ENCODE results near the gene MCC. TPM values are rescaled to one million over a fixed set of nuclear protein-coding genes. Genes with fewer than 3 reads are reported as not detected.

Gene MCC
- total RNA-seq, 5 donors from 2014 or later (not counting 1 experiment from before 2014, with no cell fraction given) = 2.6 to 8.3 (median 6.3) TPM

GRCh38 chr5:113257545-113257944 lies 230.7 kb downstream of the MCC start:
- Mint-ChIP-seq H3K4me1 (no peaks in the 10 kb centered on the region), H3K27ac (no peak overlapping the region)
- H3K4me1 ChIP-seq (ENCODE audit: control insufficient read depth in 1 of 2, extremely low read depth in 1 of 2, insufficient read depth in 2 of 2, low read length in 2 of 2) = no peaks in the 10 kb centered on the region

GRCh38 chr5:113256671-113257452 lies 231.4 kb downstream of the MCC start:
- peaks cover 0 to 2% of the 10 kb centered on the region in 2 experiments for H3K27me3 ChIP-seq (replicated peaks in 1 of 2; ENCODE audit: control insufficient read depth in 2 of 2, extremely low read depth in 1 of 2, insufficient read depth in 2 of 2, low read length in 1 of 2)
- H3K36me3 Mint-ChIP-seq = no peaks in the 10 kb centered on the region
- ChIA-PET CTCF (no interaction called here), POLR2A (interaction anchor here in 1 of 2 donors (0.7 kb wide), 1 partner anchor 40 kb away, joined by 3 read pairs; no protein-coding TSS in a partner anchor)
- no peaks in the 10 kb centered on the region for H3K9me3 Mint-ChIP-seq
- ATAC-seq (replicated peaks in 1 of 4) = no peak
- H3K4me1 ChIP-seq (ENCODE audit: control insufficient read depth in 1 of 2, extremely low read depth in 1 of 2, insufficient read depth in 2 of 2, low read length in 2 of 2) = no peaks in the 10 kb centered on the region
- no peak overlapping the region for H3K4me3 ChIP-seq (ENCODE audit: control insufficient read depth in 1 of 2, extremely low read depth in 1 of 2, low read length in 1 of 2)
- H3K27ac ChIP-seq (ENCODE audit: low read length) = no peak overlapping the region
- DNase-seq = no peak
- WGBS (ENCODE audit: insufficient coverage) = 100% methylated on average over 2 of the region's 4 CpGs
- no peaks in the 10 kb centered on the region for H3K4me1 Mint-ChIP-seq
- no peaks in the 10 kb centered on the region for H3K36me3 ChIP-seq (ENCODE audit: control insufficient read depth in 2 of 2, extremely low read depth in 1 of 2, insufficient read depth in 1 of 2, low read length in 1 of 2)
- peaks cover 5 to 18% of the 10 kb centered on the region in 2 donors for H3K27me3 Mint-ChIP-seq
- no peak overlapping the region for H3K4me3 Mint-ChIP-seq
- H3K27ac Mint-ChIP-seq = no peak overlapping the region
- no peaks in the 10 kb centered on the region for H3K9me3 ChIP-seq

More at GRCh38 chr5:113257545-113257944, 230.7 kb downstream of the MCC start:
- no peaks in the 10 kb centered on the region for H3K9me3 Mint-ChIP-seq
- DNase-seq = no peak
- ChIA-PET CTCF (no interaction called here), POLR2A (no interaction called here)
- Histone ChIP-seq H3K27me3 (replicated peaks in 1 of 2; ENCODE audit: control insufficient read depth in 2 of 2, extremely low read depth in 1 of 2, insufficient read depth in 2 of 2, low read length in 1 of 2) (peaks cover 0 to 2% of the 10 kb centered on the region in 2 experiments), H3K4me3 (ENCODE audit: control insufficient read depth in 1 of 2, extremely low read depth in 1 of 2, low read length in 1 of 2) (no peak overlapping the region), H3K36me3 (ENCODE audit: control insufficient read depth in 2 of 2, extremely low read depth in 1 of 2, insufficient read depth in 1 of 2, low read length in 1 of 2) (no peaks in the 10 kb centered on the region), H3K27ac (ENCODE audit: low read length) (no peak overlapping the region), H3K9me3 (no peaks in the 10 kb centered on the region)
- ATAC-seq (replicated peaks in 1 of 4) = no peak
- WGBS (ENCODE audit: insufficient coverage) = 93% methylated on average over 3 of the region's 7 CpGs
- H3K4me3 Mint-ChIP-seq = no peak overlapping the region
- H3K27me3 Mint-ChIP-seq = peaks cover 5 to 18% of the 10 kb centered on the region in 2 donors
- no peaks in the 10 kb centered on the region for H3K36me3 Mint-ChIP-seq

- POLR2A ChIA-PET = interaction anchor here in 1 of 2 donors (0.7 kb wide), 1 partner anchor 39 kb away, joined by 3 read pairs; no protein-coding TSS in a partner anchor
Observed at GRCh38 chr5:113255579-113256386, 232.5 kb downstream of the MCC start.

GRCh38 chr5:113255105-113255504 lies 233.1 kb downstream of the MCC start:
- Histone ChIP-seq H3K4me1 (ENCODE audit: control insufficient read depth in 1 of 2, extremely low read depth in 1 of 2, insufficient read depth in 2 of 2, low read length in 2 of 2) (no peaks in the 10 kb centered on the region), H3K36me3 (ENCODE audit: control insufficient read depth in 2 of 2, extremely low read depth in 1 of 2, insufficient read depth in 1 of 2, low read length in 1 of 2) (no peaks in the 10 kb centered on the region), H3K9me3 (no peaks in the 10 kb centered on the region), H3K4me3 (ENCODE audit: control insufficient read depth in 1 of 2, extremely low read depth in 1 of 2, low read length in 1 of 2) (no peak overlapping the region), H3K27me3 (replicated peaks in 1 of 2; ENCODE audit: control insufficient read depth in 2 of 2, extremely low read depth in 1 of 2, insufficient read depth in 2 of 2, low read length in 1 of 2) (peaks cover 0 to 2% of the 10 kb centered on the region in 2 experiments), H3K27ac (ENCODE audit: low read length) (no peak overlapping the region)
- ATAC-seq (replicated peaks in 1 of 4) = no peak
- Mint-ChIP-seq H3K27ac (no peak overlapping the region), H3K4me3 (no peak overlapping the region), H3K36me3 (no peaks in the 10 kb centered on the region), H3K27me3 (peaks cover 5 to 18% of the 10 kb centered on the region in 2 donors), H3K9me3 (no peaks in the 10 kb centered on the region), H3K4me1 (no peaks in the 10 kb centered on the region)
- POLR2A ChIA-PET = no interaction called here
- WGBS (ENCODE audit: insufficient coverage) = no CpG with 5 or more reads among the region's 4 CpGs
- CTCF ChIA-PET = interaction anchor here in 1 of 2 donors (1.1 kb wide), 1 partner anchor 561 kb away, joined by 3 read pairs; no protein-coding TSS in a partner anchor
- no peak for DNase-seq

More at GRCh38 chr5:113255579-113256386, 232.5 kb downstream of the MCC start:
- Histone ChIP-seq H3K27me3 (replicated peaks in 1 of 2; ENCODE audit: control insufficient read depth in 2 of 2, extremely low read depth in 1 of 2, insufficient read depth in 2 of 2, low read length in 1 of 2) (peaks cover 0 to 2% of the 10 kb centered on the region in 2 experiments), H3K36me3 (ENCODE audit: control insufficient read depth in 2 of 2, extremely low read depth in 1 of 2, insufficient read depth in 1 of 2, low read length in 1 of 2) (no peaks in the 10 kb centered on the region), H3K4me1 (ENCODE audit: control insufficient read depth in 1 of 2, extremely low read depth in 1 of 2, insufficient read depth in 2 of 2, low read length in 2 of 2) (no peaks in the 10 kb centered on the region), H3K9me3 (no peaks in the 10 kb centered on the region), H3K4me3 (ENCODE audit: control insufficient read depth in 1 of 2, extremely low read depth in 1 of 2, low read length in 1 of 2) (no peak overlapping the region), H3K27ac (ENCODE audit: low read length) (no peak overlapping the region)
- Mint-ChIP-seq H3K27ac (no peak overlapping the region), H3K4me1 (no peaks in the 10 kb centered on the region), H3K9me3 (no peaks in the 10 kb centered on the region), H3K4me3 (no peak overlapping the region), H3K27me3 (peaks cover 5 to 18% of the 10 kb centered on the region in 2 donors), H3K36me3 (no peaks in the 10 kb centered on the region)
- DNase-seq (no peak), ATAC-seq (replicated peaks in 1 of 4) (no peak)
- WGBS (ENCODE audit: insufficient coverage) = no CpG with 5 or more reads among the region's 5 CpGs
- CTCF ChIA-PET = interaction anchor here in 1 of 2 donors (1.1 kb wide), 1 partner anchor 562 kb away, joined by 3 read pairs; no protein-coding TSS in a partner anchor

GRCh38 chr5:113253037-113253436 lies 235.2 kb downstream of the MCC start:
- no peaks in the 10 kb centered on the region for H3K4me1 Mint-ChIP-seq
- Histone ChIP-seq H3K27ac (ENCODE audit: low read length) (no peak overlapping the region), H3K4me3 (ENCODE audit: control insufficient read depth in 1 of 2, extremely low read depth in 1 of 2, low read length in 1 of 2) (no peak overlapping the region), H3K36me3 (ENCODE audit: control insufficient read depth in 2 of 2, extremely low read depth in 1 of 2, insufficient read depth in 1 of 2, low read length in 1 of 2) (no peaks in the 10 kb centered on the region), H3K9me3 (no peaks in the 10 kb centered on the region), H3K4me1 (ENCODE audit: control insufficient read depth in 1 of 2, extremely low read depth in 1 of 2, insufficient read depth in 2 of 2, low read length in 2 of 2) (no peaks in the 10 kb centered on the region), H3K27me3 (replicated peaks in 1 of 2; ENCODE audit: control insufficient read depth in 2 of 2, extremely low read depth in 1 of 2, insufficient read depth in 2 of 2, low read length in 1 of 2) (peaks cover 0 to 2% of the 10 kb centered on the region in 2 experiments)
- H3K4me3 Mint-ChIP-seq = no peak overlapping the region
- H3K9me3 Mint-ChIP-seq = no peaks in the 10 kb centered on the region
- 83% methylated on average over 1 of the region's 3 CpGs for WGBS (ENCODE audit: insufficient coverage)
- peaks cover 9% of the 10 kb centered on the region for H3K36me3 Mint-ChIP-seq
- H3K27ac Mint-ChIP-seq = no peak overlapping the region
- ChIA-PET POLR2A (no interaction called here), CTCF (no interaction called here)
- H3K27me3 Mint-ChIP-seq = peaks cover 5 to 22% of the 10 kb centered on the region in 2 donors
- ATAC-seq (replicated peaks in 1 of 4) (no peak), DNase-seq (no peak)

- 86% methylated on average over 2 of the region's 7 CpGs for WGBS (ENCODE audit: insufficient coverage)
- peaks cover 9% of the 10 kb centered on the region for H3K36me3 Mint-ChIP-seq
Observed at GRCh38 chr5:113252066-113252465, 236.2 kb downstream of the MCC start.

More at GRCh38 chr5:113252066-113252465, 236.2 kb downstream of the MCC start:
- no peak for ATAC-seq (replicated peaks in 1 of 4)
- no peaks in the 10 kb centered on the region for H3K9me3 Mint-ChIP-seq
- no peak for DNase-seq
- H3K27ac Mint-ChIP-seq = no peak overlapping the region
- H3K4me1 Mint-ChIP-seq = no peaks in the 10 kb centered on the region
- Histone ChIP-seq H3K27ac (ENCODE audit: low read length) (no peak overlapping the region), H3K9me3 (no peaks in the 10 kb centered on the region), H3K4me1 (ENCODE audit: control insufficient read depth in 1 of 2, extremely low read depth in 1 of 2, insufficient read depth in 2 of 2, low read length in 2 of 2) (no peaks in the 10 kb centered on the region), H3K36me3 (ENCODE audit: control insufficient read depth in 2 of 2, extremely low read depth in 1 of 2, insufficient read depth in 1 of 2, low read length in 1 of 2) (no peaks in the 10 kb centered on the region), H3K27me3 (replicated peaks in 1 of 2; ENCODE audit: control insufficient read depth in 2 of 2, extremely low read depth in 1 of 2, insufficient read depth in 2 of 2, low read length in 1 of 2) (no peaks in the 10 kb centered on the region), H3K4me3 (ENCODE audit: control insufficient read depth in 1 of 2, extremely low read depth in 1 of 2, low read length in 1 of 2) (no peak overlapping the region)
- H3K27me3 Mint-ChIP-seq = peaks cover 7 to 14% of the 10 kb centered on the region in 2 donors
- ChIA-PET POLR2A (interaction anchor here in 1 of 2 donors (0.6 kb wide), 1 partner anchor 27 kb away, joined by 3 read pairs; no protein-coding TSS in a partner anchor), CTCF (interaction anchor here in 1 of 2 donors (0.7 kb wide), 1 partner anchor 1016 kb away, joined by 3 read pairs; no protein-coding TSS in a partner anchor)
- no peak overlapping the region for H3K4me3 Mint-ChIP-seq
